HCT116 (cell line): Measurements from ENCODE around the gene NOS3. TPM values are rescaled to one million over a fixed set of nuclear protein-coding genes. Genes with fewer than 3 reads are reported as not detected.

ENCODE experiments used
- ATAC-seq: fragments of 200-7000 bp; cut with Tn5 transposase; 2 replicates; pipeline ENCODE4 v1.9.1; 2020; ENCODE audit warnings: mild to moderate bottlenecking, moderate library complexity
- BruUV-seq: library from RNA; stranded (reverse); fragments of 400-500 nt; replicated peaks from 2 replicates; lab custom pipeline; 2021; lab: Mats Ljungman, UMichigan
- CTCF ChIA-PET: fragments of 300-600 bp; sonication (Branson Sonifier 250); formaldehyde crosslinking; loops from one replicate; lab custom pipeline; 2021; ENCODE audit warnings: antibody characterized with exemption; lab: Charles Lee
- POLR2A ChIA-PET: fragments of 300-600, 350-600 bp; sonication (Branson Sonifier 250); formaldehyde crosslinking; loops from one replicate; lab custom pipeline; 2021; ENCODE audit warnings: antibody characterized with exemption; lab: Charles Lee
- RAD21 ChIA-PET, 2 experiments: fragments of 300-600 bp; sonication (Branson Sonifier 250); formaldehyde crosslinking; loops; one replicate each; lab custom pipeline; 2023; ENCODE audit warnings: low total read pairs in 2 of 2; ENCODE audit not compliant: uncharacterized antibody in 2 of 2, unreplicated experiment in 2 of 2, low non-redundant PET in 1 of 2; lab: Charles Lee
- DNase-seq: peaks from one replicate; pipeline ENCODE4 v3.0.0-alpha.2; 2010; ENCODE audit warnings: low read depth, low spot score
- H2AFZ ChIP-seq: fragments of 200-600 bp; shearing (Covaris generic), sonication (generic); 2 replicates; pipeline ENCODE4 v1.6.1; 2017; ENCODE audit warnings: low read depth, mixed run types, mixed read lengths, antibody characterized with exemption, low read length; ENCODE audit not compliant: poor library complexity, severe bottlenecking
- H3K27ac ChIP-seq: 2 replicates; pipeline ENCODE4 v1.5.1; 2012; ENCODE audit warnings: low read depth, low read length
- H3K27me3 ChIP-seq: fragments of 200-600 bp; sonication (generic); 2 replicates; pipeline ENCODE4 v1.6.1; 2016; ENCODE audit warnings: mixed run types, low read length, mixed read lengths; ENCODE audit not compliant: insufficient read depth
- H3K36me3 ChIP-seq, 2 experiments: fragments of 200-500 bp in 1 of 2; fragments of 200-600 bp in 1 of 2; sonication (Bioruptor generic) in 1 of 2; sonication (generic) in 1 of 2; 2 replicates each; pipeline versions ENCODE4 v1.5.1 to v1.6.1; 2014 to 2016; ENCODE audit warnings: low read length in 2 of 2, inconsistent platforms in 1 of 2, mixed read lengths in 1 of 2, mixed run types in 1 of 2; ENCODE audit not compliant: insufficient read depth in 2 of 2, control insufficient read depth in 1 of 2
- H3K4me1 ChIP-seq, 2 experiments: fragments of 200-600 bp in 1 of 2; sonication (generic) in 1 of 2; 2 replicates each; pipeline versions ENCODE4 v1.5.1 to v1.6.1; 2012 to 2017; ENCODE audit warnings: low read length in 2 of 2, inconsistent platforms in 1 of 2, mild to moderate bottlenecking in 1 of 2, mixed read lengths in 1 of 2, mixed run types in 1 of 2, moderate library complexity in 1 of 2; ENCODE audit not compliant: insufficient read depth in 2 of 2, control insufficient read depth in 1 of 2
- H3K4me2 ChIP-seq: fragments of 200-600 bp; sonication (generic); 2 replicates; pipeline ENCODE4 v1.6.1; 2017; ENCODE audit warnings: mixed run types, low read length, mixed read lengths
- H3K4me3 ChIP-seq, 2 experiments: fragments of 200-600 bp in 1 of 2; sonication (generic) in 1 of 2; replicated peaks in 1 of 2; 2 replicates each; pipeline ENCODE4 v1.5.1; 2011 to 2016; ENCODE audit warnings: low read length in 2 of 2, control low read depth in 1 of 2, low read depth in 1 of 2, mild to moderate bottlenecking in 1 of 2, mixed read lengths in 1 of 2, mixed run types in 1 of 2
- H3K79me2 ChIP-seq: fragments of 200-600 bp; sonication (generic); 2 replicates; pipeline ENCODE4 v1.6.1; 2017; ENCODE audit warnings: mild to moderate bottlenecking, mixed run types, low read length, moderate library complexity, mixed read lengths; ENCODE audit not compliant: insufficient read depth
- H3K9ac ChIP-seq: fragments of 200-600 bp; sonication (generic); 2 replicates; pipeline ENCODE4 v1.6.1; 2016; ENCODE audit warnings: low read length, mixed read lengths
- H3K9me2 ChIP-seq: fragments of 200-600 bp; sonication (generic), shearing (Covaris generic); 2 replicates; pipeline ENCODE4 v1.6.1; 2017; ENCODE audit warnings: mixed run types, mild to moderate bottlenecking, moderate library complexity; ENCODE audit not compliant: insufficient read depth
- H3K9me3 ChIP-seq, 2 experiments: fragments of 200-500 bp in 1 of 2; fragments of 200-600 bp in 1 of 2; sonication (Bioruptor generic) in 1 of 2; sonication (generic) in 1 of 2; 2 replicates each; pipeline ENCODE4 v1.6.1; 2014 to 2017; ENCODE audit warnings: low read length in 2 of 2, mixed read lengths in 2 of 2, inconsistent platforms in 1 of 2, low read depth in 1 of 2, mild to moderate bottlenecking in 1 of 2, mixed run types in 1 of 2, moderate library complexity in 1 of 2; ENCODE audit not compliant: control insufficient read depth in 1 of 2, insufficient read depth in 1 of 2
- H4K20me1 ChIP-seq: fragments of 200-600 bp; sonication (generic), shearing (Covaris generic); 2 replicates; pipeline ENCODE4 v1.6.1; 2017; ENCODE audit warnings: mixed run types, mild to moderate bottlenecking, moderate library complexity; ENCODE audit not compliant: insufficient read depth
- CBX3 ChIP-seq: IDR thresholded peaks from 2 replicates; pipeline ENCODE4 v1.6.1; 2012; ENCODE audit warnings: low read depth
- EZH2 ChIP-seq: fragments of 200-600 bp; sonication (generic); IDR thresholded peaks from 2 replicates; pipeline ENCODE4 v1.6.1; 2017; ENCODE audit warnings: antibody characterized with exemption, mixed run types
- POLR2A ChIP-seq: IDR thresholded peaks from 2 replicates; pipeline ENCODE4 v1.7.0; 2011; ENCODE audit warnings: borderline replicate concordance; ENCODE audit not compliant: insufficient read depth, insufficient read length; ENCODE audit errors: extremely low read depth
- POLR2AphosphoS5 ChIP-seq: IDR thresholded peaks from 2 replicates; pipeline ENCODE4 v1.6.1; 2011; ENCODE audit warnings: mild to moderate bottlenecking, low read depth, low read length, moderate library complexity
- RAD21 ChIP-seq: IDR thresholded peaks from 2 replicates; pipeline ENCODE4 v1.6.1; 2012; ENCODE audit warnings: low read depth, mild to moderate bottlenecking
- SIN3A ChIP-seq: IDR thresholded peaks from 2 replicates; pipeline ENCODE4 v1.6.1; 2012; ENCODE audit warnings: low read depth
- SRF ChIP-seq: IDR thresholded peaks from 2 replicates; pipeline ENCODE4 v1.6.1; 2012; ENCODE audit warnings: low read depth
- intact Hi-C: fragments of 100-400 bp; cut with micrococcal nuclease; formaldehyde crosslinking; loops from 2 replicates; pipeline ENCODE4 v1.10.0; 2022
- total RNA-seq: library from RNA; stranded (reverse); gene quantifications from one replicate; pipeline ENCODE4 v1.2.1, GENCODE V29; 2021; ENCODE audit not compliant: unreplicated experiment
- TF ChIP-seq, protein P1 (sequence below): IDR thresholded peaks from 2 replicates; pipeline ENCODE4 v1.6.1; 2012; ENCODE audit warnings: low read depth

NOS3 gene
- total RNA-seq, 1 experiment from 2014 or later, result 35.8 TPM

DNA sequence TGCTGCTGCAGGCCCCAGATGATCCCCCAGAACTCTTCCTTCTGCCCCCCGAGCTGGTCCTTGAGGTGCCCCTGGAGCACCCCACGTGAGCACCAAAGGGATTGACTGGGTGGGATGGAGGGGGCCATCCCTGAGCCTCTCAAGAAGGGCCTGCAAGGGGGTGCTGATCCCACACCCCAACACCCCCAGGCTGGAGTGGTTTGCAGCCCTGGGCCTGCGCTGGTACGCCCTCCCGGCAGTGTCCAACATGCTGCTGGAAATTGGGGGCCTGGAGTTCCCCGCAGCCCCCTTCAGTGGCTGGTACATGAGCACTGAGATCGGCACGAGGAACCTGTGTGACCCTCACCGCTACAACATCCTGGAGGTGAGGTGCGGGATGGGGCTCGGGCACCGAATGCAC, 8.2 kb downstream of the NOS3 start:
- H3K27me3 ChIP-seq, result no peaks in the 10 kb centered on the region
- no peaks in the 10 kb centered on the region for H4K20me1 ChIP-seq
- ChIA-PET POLR2A (no interaction called here), CTCF (no interaction called here), RAD21 (no interaction called here)
- no peak overlapping the region for H3K9ac ChIP-seq
- DNase-seq (no peak), ATAC-seq (no peak)
- no peaks in the 10 kb centered on the region for H3K79me2 ChIP-seq
- intact Hi-C loops, result no loop called here
- H3K36me3 ChIP-seq, result no peaks in the 10 kb centered on the region
- TF ChIP-seq POLR2AphosphoS5 (no peak), POLR2A (no peak), CBX3 (no peak), SRF (no peak), SIN3A (no peak), EZH2 (no peak), RAD21 (no peak)
- TF ChIP-seq, protein P1, sequence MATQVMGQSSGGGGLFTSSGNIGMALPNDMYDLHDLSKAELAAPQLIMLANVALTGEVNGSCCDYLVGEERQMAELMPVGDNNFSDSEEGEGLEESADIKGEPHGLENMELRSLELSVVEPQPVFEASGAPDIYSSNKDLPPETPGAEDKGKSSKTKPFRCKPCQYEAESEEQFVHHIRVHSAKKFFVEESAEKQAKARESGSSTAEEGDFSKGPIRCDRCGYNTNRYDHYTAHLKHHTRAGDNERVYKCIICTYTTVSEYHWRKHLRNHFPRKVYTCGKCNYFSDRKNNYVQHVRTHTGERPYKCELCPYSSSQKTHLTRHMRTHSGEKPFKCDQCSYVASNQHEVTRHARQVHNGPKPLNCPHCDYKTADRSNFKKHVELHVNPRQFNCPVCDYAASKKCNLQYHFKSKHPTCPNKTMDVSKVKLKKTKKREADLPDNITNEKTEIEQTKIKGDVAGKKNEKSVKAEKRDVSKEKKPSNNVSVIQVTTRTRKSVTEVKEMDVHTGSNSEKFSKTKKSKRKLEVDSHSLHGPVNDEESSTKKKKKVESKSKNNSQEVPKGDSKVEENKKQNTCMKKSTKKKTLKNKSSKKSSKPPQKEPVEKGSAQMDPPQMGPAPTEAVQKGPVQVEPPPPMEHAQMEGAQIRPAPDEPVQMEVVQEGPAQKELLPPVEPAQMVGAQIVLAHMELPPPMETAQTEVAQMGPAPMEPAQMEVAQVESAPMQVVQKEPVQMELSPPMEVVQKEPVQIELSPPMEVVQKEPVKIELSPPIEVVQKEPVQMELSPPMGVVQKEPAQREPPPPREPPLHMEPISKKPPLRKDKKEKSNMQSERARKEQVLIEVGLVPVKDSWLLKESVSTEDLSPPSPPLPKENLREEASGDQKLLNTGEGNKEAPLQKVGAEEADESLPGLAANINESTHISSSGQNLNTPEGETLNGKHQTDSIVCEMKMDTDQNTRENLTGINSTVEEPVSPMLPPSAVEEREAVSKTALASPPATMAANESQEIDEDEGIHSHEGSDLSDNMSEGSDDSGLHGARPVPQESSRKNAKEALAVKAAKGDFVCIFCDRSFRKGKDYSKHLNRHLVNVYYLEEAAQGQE, result no peak
- H3K4me2 ChIP-seq, result no peak overlapping the region
- no peaks in the 10 kb centered on the region for H3K4me1 ChIP-seq
- no peak overlapping the region for H2AFZ ChIP-seq
- no peaks in the 10 kb centered on the region for H3K9me3 ChIP-seq
- no TSS peak for BruUV-seq
- H3K27ac ChIP-seq, result no peak overlapping the region
- H3K4me3 ChIP-seq, result no peak overlapping the region
- no peaks in the 10 kb centered on the region for H3K9me2 ChIP-seq
